Aorta (tissue), 5 donors: ENCODE measurements around the gene FXYD1. TPM values are rescaled to one million over a fixed set of nuclear protein-coding genes. Genes with fewer than 3 reads are reported as not detected.
A peak's percentile ranks its signal among the peaks of the same experiment; 100 is the strongest.
"Not testable (repeated sequence)": the region's sequence is repeated elsewhere in the genome, so short reads cannot be mapped to it uniquely, and the experiment has no call there.

Experiments
- ATAC-seq: fragments of 200-7000 bp; cut with Tn5 transposase; one replicate; pipeline ENCODE4 v1.9.1; 2022; ENCODE audit warnings: moderate library complexity; ENCODE audit not compliant: low FRiP score
- DNase-seq, 2 donors: peaks; one replicate each; pipeline ENCODE4 v3.0.0-alpha.2; 2020
- H3K27ac ChIP-seq, 2 donors: one replicate each; pipeline ENCODE4 v1.5.1; 2013; ENCODE audit warnings: low read length in 2 of 2, mild to moderate bottlenecking in 2 of 2, moderate library complexity in 2 of 2, control low read depth in 1 of 2, inconsistent platforms in 1 of 2, low read depth in 1 of 2
- H3K27me3 ChIP-seq, 2 donors: one replicate each; pipeline ENCODE4 v1.6.1; 2013; ENCODE audit warnings: control low read depth in 1 of 2, low read length in 1 of 2, mild to moderate bottlenecking in 1 of 2, moderate library complexity in 1 of 2; ENCODE audit not compliant: insufficient read depth in 2 of 2, control insufficient read depth in 1 of 2
- H3K36me3 ChIP-seq, 2 donors: one replicate each; pipeline ENCODE4 v1.6.1; 2013; ENCODE audit warnings: control low read depth in 1 of 2, low read length in 1 of 2, mild to moderate bottlenecking in 1 of 2; ENCODE audit not compliant: insufficient read depth in 2 of 2, control insufficient read depth in 1 of 2
- H3K4me1 ChIP-seq, 2 donors: one replicate each; pipeline ENCODE4 v1.6.1; 2013; ENCODE audit warnings: low read length in 2 of 2, control low read depth in 1 of 2, mild to moderate bottlenecking in 1 of 2, moderate library complexity in 1 of 2; ENCODE audit not compliant: insufficient read depth in 2 of 2, control insufficient read depth in 1 of 2
- H3K4me3 ChIP-seq, 2 donors: one replicate each; pipeline ENCODE4 v1.5.1; 2013; ENCODE audit warnings: low read length in 2 of 2, control low read depth in 1 of 2, mild to moderate bottlenecking in 1 of 2
- H3K9me3 ChIP-seq: one replicate; pipeline ENCODE4 v1.6.1; 2013; ENCODE audit warnings: mild to moderate bottlenecking, low read length; ENCODE audit not compliant: control insufficient read depth
- WGBS, 2 donors: extraction: QIAGEN DNeasy Blood & Tissue Kit; methylation state at CpG; one replicate each; pipeline ENCODE4 v1.1.7; 2013; 5-methylcytosine and 5-hydroxymethylcytosine counted together
- intact Hi-C, 2 donors: fragments of 100-400 bp; cut with DNase I; formaldehyde crosslinking; loops; one replicate each; pipeline versions ENCODE4 v1.14.2 to v1.15.0; 2022
- polyA plus RNA-seq, 2 donors: library from polyadenylated mRNA; stranded (reverse); fragments of 200-250 nt; gene quantifications; one replicate each; pipeline ENCODE4 v1.2.3, GENCODE V29; 2013
- total RNA-seq, 2 donors: library from RNA; stranded (reverse); fragmentation: NEBNext Ultra II Directional; extraction: Animal tissue kit (Norgen Biotek cat#: 25700); gene quantifications; one replicate each; pipeline ENCODE4 v1.2.1, GENCODE V29; 2021
- donor health status: healthy with polysubstance abuse.
- donor health status: Bipolar disorder and iron deficiency.
- donor health status: DM: no; HTN: no; CAD: no.
- donor health status: DM: no; HTN: no; CAD: no.
- donor health status: DM: yes; HTN: yes; CAD: no.

Gene FXYD1
- total and polyA plus RNA-seq, 4 donors: 150 to 288 (median 190) TPM

DNA sequence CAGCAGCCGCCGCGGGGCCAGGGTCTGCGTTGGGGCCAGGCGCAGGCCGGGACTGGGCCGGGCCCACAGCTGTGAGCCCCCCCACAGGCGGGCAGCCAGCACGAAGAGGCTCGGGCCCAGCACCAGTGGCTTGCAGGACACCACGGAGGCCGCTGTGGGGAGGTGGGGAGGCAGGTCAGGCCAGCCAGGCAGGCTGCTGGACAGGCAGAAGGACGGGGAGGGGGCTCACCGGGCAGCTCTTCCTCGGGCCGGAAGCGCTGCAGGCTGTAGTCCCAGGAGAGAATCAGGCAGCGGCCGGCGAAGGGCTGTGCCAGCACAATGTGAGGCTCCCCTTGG lies 12.0 kb upstream of the FXYD1 start:
- H3K27me3 ChIP-seq: no peaks in the 10 kb centered on the region
- H3K27ac ChIP-seq: no peak overlapping the region
- ATAC-seq (no peak), DNase-seq (no peak)
- H3K9me3 ChIP-seq: no peaks in the 10 kb centered on the region
- no peak overlapping the region for H3K4me3 ChIP-seq
- H3K36me3 ChIP-seq: no peaks in the 10 kb centered on the region
- intact Hi-C loops: no loop called here
- 10 to 18% methylated on average over 20 of the region's 20 CpGs for WGBS, 2 donors
- H3K4me1 ChIP-seq: no peaks in the 10 kb centered on the region

DNA sequence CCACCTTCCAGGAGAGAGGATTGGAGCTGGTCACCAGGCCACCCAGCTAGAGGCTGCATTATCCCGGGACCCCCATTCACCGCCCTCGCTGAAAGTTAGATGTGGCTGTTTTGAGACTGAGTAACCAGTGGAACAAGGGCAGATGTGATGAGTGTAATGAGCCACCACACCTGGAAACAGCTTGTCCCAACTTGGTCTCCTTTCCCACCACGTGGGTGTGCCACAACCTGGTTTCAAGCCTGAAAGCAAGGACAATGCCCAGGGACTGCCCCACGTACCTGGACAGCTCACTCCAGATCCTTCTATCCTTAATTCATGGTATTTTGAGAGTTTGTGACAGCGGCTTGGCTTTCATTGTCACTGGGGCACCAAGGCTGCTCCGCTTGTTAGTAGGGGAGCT lies 10.8 kb upstream of the FXYD1 start:
- Histone ChIP-seq H3K36me3 (no peaks in the 10 kb centered on the region), H3K27ac (no peak overlapping the region), H3K4me3 (no peak overlapping the region), H3K27me3 (no peaks in the 10 kb centered on the region), H3K4me1 (no peaks in the 10 kb centered on the region), H3K9me3 (no peaks in the 10 kb centered on the region)
- DNase-seq: no peak
- 85 to 94% methylated on average over 7 of the region's 7 CpGs for WGBS, 2 donors
- ATAC-seq: no peak
- intact Hi-C loops: no loop called here

DNA sequence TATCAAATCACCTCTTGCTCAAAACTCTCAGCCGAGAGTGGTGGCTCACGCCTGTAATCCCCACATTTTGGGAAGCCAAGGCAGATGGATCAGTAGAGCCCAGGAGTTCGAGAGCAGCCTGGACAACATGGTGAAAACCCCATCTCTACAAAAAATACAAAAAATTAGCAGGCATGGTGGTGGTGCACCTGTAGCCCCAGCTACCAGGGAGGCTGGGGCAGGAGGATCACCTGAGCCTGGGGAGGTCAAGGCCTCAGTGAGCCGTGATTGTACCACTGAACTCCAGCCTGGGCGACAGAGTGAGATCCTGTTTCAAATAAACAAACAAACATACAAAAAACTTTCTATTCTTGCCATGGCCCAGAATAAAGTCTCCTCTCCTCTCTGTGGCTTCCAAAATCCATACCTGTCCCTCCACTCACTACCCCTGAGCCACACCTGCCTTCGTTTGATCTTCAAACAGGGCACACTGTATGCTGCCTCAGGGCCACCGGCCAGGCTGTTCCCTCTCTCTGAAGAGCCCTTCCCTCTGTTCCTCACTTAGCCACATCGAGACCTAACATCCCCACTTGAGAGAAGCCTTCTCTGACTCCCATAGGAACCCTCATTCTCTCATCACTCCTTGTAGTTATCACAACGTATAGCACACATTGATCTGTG lies 10.1 kb upstream of the FXYD1 start:
- Histone ChIP-seq H3K27ac (no peak overlapping the region), H3K9me3 (no peaks in the 10 kb centered on the region), H3K4me3 (no peak overlapping the region), H3K36me3 (no peaks in the 10 kb centered on the region), H3K4me1 (no peaks in the 10 kb centered on the region), H3K27me3 (no peaks in the 10 kb centered on the region)
- intact Hi-C loops: no loop called here
- ATAC-seq: no peak
- DNase-seq: no peak
- 90 to 93% methylated on average over 9 of the region's 9 CpGs for WGBS, 2 donors

DNA sequence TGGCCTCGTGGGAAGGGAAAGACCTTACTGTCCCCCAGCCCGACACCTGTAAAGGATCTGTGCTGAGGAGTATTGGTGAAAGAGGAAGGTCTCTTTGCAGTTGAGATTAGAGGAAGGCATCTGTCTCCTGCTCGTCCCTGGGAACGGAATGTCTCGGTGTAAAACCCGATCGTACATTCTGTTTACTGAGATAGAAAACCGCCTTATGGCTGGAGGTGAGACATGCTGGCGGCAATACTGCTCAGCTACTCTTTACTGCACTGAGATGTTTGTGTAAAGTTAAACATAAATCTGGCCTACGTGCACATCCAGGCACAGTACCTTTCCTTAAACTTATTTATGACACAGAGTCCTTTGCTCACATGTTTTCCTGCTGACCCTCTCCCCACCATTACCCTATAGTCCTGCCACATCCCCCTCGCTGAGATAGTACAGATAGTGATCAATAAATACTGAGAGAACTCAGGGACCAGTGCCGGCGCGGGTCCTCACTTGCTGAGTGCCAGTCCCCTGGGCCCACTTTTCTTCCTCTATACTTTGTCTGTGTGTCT lies 8.8 kb upstream of the FXYD1 start:
- ATAC-seq, H3K27me3 ChIP-seq, H3K4me3 ChIP-seq, H3K4me1 ChIP-seq, intact Hi-C loops, H3K36me3 ChIP-seq, H3K27ac ChIP-seq, H3K9me3 ChIP-seq, DNase-seq: not testable (repeated sequence)
- 69 to 74% methylated on average over 14 of the region's 14 CpGs for WGBS, 2 donors

GRCh38 chr19:35130761-35131720 lies 7.6 kb upstream of the FXYD1 start:
- 83 to 84% methylated on average over 30 to 31 of the region's 31 CpGs for WGBS, 2 donors
- no peaks in the 10 kb centered on the region for H3K36me3 ChIP-seq
- H3K4me1 ChIP-seq: no peaks in the 10 kb centered on the region
- DNase-seq: peak in 1 of 2 donors; percentile 58
- H3K9me3 ChIP-seq: no peaks in the 10 kb centered on the region
- H3K27me3 ChIP-seq: no peaks in the 10 kb centered on the region
- H3K4me3 ChIP-seq: no peak overlapping the region
- ATAC-seq: no peak
- intact Hi-C loops: no loop called here
- H3K27ac ChIP-seq: no peak overlapping the region

DNA sequence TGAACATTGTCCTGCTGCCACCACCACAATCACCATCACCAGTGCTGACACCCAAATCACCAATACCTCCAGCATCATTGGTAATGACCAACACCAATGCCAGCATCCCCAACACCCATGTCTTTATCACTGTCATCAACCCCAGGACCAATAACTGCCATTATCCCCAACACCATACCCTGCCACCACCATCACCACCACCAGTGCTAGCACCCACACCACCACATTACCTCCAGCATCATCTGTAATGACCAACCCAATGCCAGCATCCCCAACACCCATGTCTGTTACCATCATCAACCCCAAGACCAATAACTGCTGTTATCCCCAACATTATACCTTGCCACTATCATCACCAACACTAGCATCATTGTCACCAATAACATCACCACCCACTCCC lies 6.4 kb upstream of the FXYD1 start:
- H3K4me3 ChIP-seq: no peak overlapping the region
- no peak overlapping the region for H3K27ac ChIP-seq
- H3K4me1 ChIP-seq: no peaks in the 10 kb centered on the region
- intact Hi-C loops: loop anchor here in 1 of 2 donors (2.0 kb wide), 1 partner anchor 17 kb away; the partner anchor contains the start of gene FXYD3
- DNase-seq (no peak), ATAC-seq (no peak)
- no peaks in the 10 kb centered on the region for H3K9me3 ChIP-seq
- no peaks in the 10 kb centered on the region for H3K36me3 ChIP-seq
- H3K27me3 ChIP-seq: no peaks in the 10 kb centered on the region

GRCh38 chr19:35133826-35134225 lies 4.8 kb upstream of the FXYD1 start:
- no peak for ATAC-seq
- Histone ChIP-seq H3K27ac (no peak overlapping the region), H3K4me3 (no peak overlapping the region), H3K36me3 (no peaks in the 10 kb centered on the region), H3K4me1 (no peaks in the 10 kb centered on the region), H3K9me3 (no peaks in the 10 kb centered on the region), H3K27me3 (no peaks in the 10 kb centered on the region)
- intact Hi-C loops: loop anchor here (2.0 kb wide), 1 partner anchor 19 kb away; the partner anchor contains the start of gene FXYD3 (in 2 of the 2)
- WGBS, 2 donors: 75 to 84% methylated on average over 11 of the region's 11 CpGs
- no peak for DNase-seq

- WGBS, 2 donors: 9 to 14% methylated on average over 11 to 15 of the region's 15 CpGs
- Histone ChIP-seq H3K4me1 (no peaks in the 10 kb centered on the region), H3K4me3 (no peak within 1 kb of the TSS), H3K9me3 (no peaks in the 10 kb centered on the region), H3K27me3 (no peaks in the 10 kb centered on the region), H3K36me3 (no peaks in the 10 kb centered on the region), H3K27ac (no peak within 1 kb of the TSS)
- intact Hi-C loops: loop anchor here in 1 of 2 donors (2.0 to 5.0 kb wide), 2 partner anchors 20 to 67 kb away; partner anchors contain the start of gene FXYD3
- ATAC-seq: no peak
- DNase-seq: no peak
Measured at GRCh38 chr19:35134601-35135242, 3.9 kb upstream of the FXYD1 start, which contains the start of gene LGI4. Gene LGI4 (minus strand): TSS chr19:35135059. CDS start chr19:35134680, 379 bp downstream.
